ENCODE results near the gene PPP1R3A.

Gene PPP1R3A

GRCh38 chr7:113875224-113875623, 43.6 kb downstream of the PPP1R3A start:
- no peak for DNase-seq

- no peak for DNase-seq
Observed at GRCh38 chr7:113873554-113874151, 45.2 kb downstream of the PPP1R3A start.

DNA sequence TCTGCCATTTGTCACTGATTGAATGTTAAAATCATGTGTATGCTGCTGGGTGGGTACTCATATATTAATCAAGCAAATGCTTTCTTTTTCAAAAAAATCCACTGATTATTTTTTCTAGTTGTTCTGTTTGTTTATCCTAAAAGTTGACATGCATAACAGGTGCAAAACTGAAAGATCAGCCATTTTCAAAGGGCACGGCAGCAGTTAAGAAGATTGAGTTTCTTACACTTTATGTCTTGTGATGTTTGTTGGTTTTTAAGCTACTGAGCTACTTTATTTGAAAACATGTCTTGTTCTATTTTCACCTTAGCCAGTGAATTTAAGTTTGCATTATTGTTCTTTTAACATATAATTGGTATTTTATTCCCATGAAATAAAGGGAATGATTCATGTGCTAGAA, 45.8 kb downstream of the PPP1R3A start:
- DNase-seq, result no peak

GRCh38 chr7:113867325-113867724, 51.5 kb downstream of the PPP1R3A start:
- DNase-seq, result no peak

- DNase-seq, result no peak
Observed at GRCh38 chr7:113856010-113856409, 62.8 kb downstream of the PPP1R3A start.

DNA sequence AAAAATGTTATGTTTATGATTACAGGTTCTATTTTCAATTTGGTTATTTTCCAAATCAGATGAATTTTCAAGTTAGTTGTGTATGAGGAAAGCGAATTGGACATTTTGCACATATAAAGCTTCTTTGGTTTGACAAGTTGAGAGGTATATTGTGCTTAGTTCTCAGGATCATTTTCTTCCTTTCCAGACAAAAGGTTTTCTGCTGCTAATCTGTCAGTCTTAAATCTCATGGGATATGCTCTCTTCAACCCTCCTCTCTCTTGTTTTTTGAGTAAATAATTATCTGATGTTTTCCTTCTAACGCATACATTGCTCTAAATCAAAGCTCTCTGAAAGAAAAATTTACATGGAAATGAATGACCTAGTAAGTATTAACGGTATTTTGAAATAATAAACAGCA, 77.9 kb downstream of the PPP1R3A start:
- DNase-seq, result no peak

DNA sequence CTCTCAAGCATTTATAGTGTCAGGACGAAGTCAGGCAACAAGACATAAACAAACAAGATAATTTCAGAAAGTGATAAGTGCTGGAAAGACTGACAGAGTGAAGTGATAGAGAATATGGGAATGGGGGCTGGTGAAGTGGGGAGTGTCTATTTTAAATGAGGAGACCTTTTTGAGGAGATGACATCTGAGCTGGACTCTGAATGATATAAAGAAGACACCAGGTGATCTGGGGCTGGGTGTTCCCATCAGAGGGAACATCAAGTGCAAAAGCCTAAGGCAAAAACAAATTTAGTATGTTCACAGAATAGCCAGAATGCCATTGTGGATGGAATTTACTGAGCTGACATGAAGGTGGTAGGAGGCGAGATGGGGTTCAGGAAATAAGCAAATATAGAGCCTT, 83.4 kb downstream of the PPP1R3A start:
- no peak for DNase-seq

DNA sequence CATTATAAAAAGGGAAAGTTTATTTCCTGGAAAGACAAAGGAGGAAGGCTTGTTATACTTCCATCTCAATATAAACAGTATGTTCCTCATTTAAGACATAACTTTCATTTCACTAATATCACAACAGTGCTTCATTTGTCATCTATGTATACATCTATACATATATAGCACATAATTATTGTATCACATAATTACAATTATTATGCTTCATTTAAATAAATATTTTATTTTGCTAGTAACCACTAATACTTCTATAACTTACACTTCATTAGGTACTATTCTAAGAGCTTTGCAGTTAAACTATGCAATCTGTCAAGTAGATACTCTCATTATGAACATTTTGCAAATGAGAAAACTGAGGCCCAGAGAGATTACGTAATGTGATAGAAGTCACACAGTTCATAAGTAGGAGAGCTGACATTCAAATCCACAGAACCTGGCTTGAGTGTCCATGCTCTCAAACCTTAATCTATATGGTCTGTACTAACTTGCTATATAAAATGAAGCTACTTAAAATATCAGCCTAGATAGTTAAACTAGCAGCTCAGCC, 86.5 kb downstream of the PPP1R3A start:
- no peak for DNase-seq

DNA sequence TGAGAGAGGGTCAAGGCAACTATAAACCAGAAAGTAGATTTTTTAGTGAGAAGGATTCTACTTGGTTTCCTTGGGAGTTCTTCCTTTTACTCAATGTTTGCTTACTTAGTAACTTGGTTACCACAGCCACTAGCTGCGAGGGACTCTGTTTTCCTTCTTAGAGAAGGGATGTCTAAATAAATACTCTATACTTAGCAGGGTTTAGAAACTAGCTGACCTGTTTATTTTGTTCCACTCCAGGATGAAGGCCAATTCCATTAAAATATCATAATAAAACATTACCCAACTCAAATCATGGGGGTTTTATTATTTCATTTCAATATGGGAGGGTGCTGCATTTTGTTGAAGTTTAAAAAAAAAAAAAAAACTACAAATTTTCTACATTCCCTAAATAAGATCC, 87.3 kb downstream of the PPP1R3A start:
- DNase-seq, result no peak

DNA sequence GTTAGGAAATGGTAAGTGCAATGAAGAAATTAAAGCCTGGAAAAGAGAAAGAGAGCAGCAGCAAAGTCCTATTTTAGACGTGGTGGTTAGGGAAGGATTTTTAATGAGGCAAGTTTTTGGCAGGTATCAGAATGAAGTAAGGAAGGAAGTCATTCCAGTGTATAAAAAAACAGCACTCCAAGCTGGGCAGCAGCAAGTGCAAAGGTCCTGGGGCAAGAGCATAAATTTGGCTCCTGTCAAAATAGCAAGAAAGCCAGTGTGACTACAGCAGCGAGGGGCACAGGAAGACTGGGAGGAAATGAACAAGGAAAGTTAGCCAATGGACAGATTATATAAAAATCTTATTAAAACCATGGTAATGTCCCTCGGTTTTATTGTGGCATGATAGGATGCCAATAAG, 90.2 kb downstream of the PPP1R3A start:
- no peak for DNase-seq

Data from stimulated activated CD4-positive, alpha-beta T cell treated with anti-CD3 and anti-CD28 coated beads, Interleukin-2, amount 100 ng/mL, for 48 hours (primary cell).